Amygdala (tissue), 56 donors: Measurements from ENCODE around the gene TEX51.

Experiments
- DNase-seq, 56 donors: peaks; one replicate each; lab custom pipeline; 2025; lab: John Stamatoyannopoulos, UW

Gene TEX51

GRCh38 chr2:126898636-126899035 is at the start of gene TEX51:
TSS of gene TEX51 (plus strand) at chr2:126898890. CDS start at chr2:126898919, 29 bp downstream.
- no peak for DNase-seq

- DNase-seq, result no peak
These were observed 49.6 kb upstream of the TEX51 start for GRCh38 chr2:126849054-126849453.

GRCh38 chr2:126849486-126849885 is 49.2 kb upstream of the TEX51 start:
- no peak for DNase-seq

- no peak for DNase-seq
These were observed 48.6 kb upstream of the TEX51 start for GRCh38 chr2:126849991-126850535.

GRCh38 chr2:126850940-126851339 is 47.8 kb upstream of the TEX51 start:
- no peak for DNase-seq

- DNase-seq, result no peak
These were observed 46.9 kb upstream of the TEX51 start for GRCh38 chr2:126851756-126852155.

- DNase-seq, result no peak
These were observed 46.3 kb upstream of the TEX51 start for GRCh38 chr2:126852361-126852760.

- DNase-seq, result no peak
These were observed 43.1 kb upstream of the TEX51 start for GRCh38 chr2:126855606-126856005.

- no peak for DNase-seq
These were observed 42.3 kb upstream of the TEX51 start for GRCh38 chr2:126856403-126856802.

- no peak for DNase-seq
These were observed 41.2 kb upstream of the TEX51 start for GRCh38 chr2:126857502-126857901.

- no peak for DNase-seq
These were observed 40.7 kb upstream of the TEX51 start for GRCh38 chr2:126858013-126858412.

- DNase-seq, result no peak
These were observed 40.3 kb upstream of the TEX51 start for GRCh38 chr2:126858436-126858835.

- DNase-seq, result no peak
These were observed 39.7 kb upstream of the TEX51 start for GRCh38 chr2:126858991-126859390.

- DNase-seq, result no peak
These were observed 39.1 kb upstream of the TEX51 start for GRCh38 chr2:126859631-126860030.

GRCh38 chr2:126860385-126860784 is 38.3 kb upstream of the TEX51 start:
- no peak for DNase-seq

- no peak for DNase-seq
These were observed 36.0 kb upstream of the TEX51 start for GRCh38 chr2:126862730-126863129.

GRCh38 chr2:126863336-126864015 is 35.2 kb upstream of the TEX51 start:
- no peak for DNase-seq

GRCh38 chr2:126864861-126865260 is 33.8 kb upstream of the TEX51 start:
- no peak for DNase-seq

- no peak for DNase-seq
These were observed 32.2 kb upstream of the TEX51 start for GRCh38 chr2:126866451-126866850.

- DNase-seq, result no peak
These were observed 23.7 kb upstream of the TEX51 start for GRCh38 chr2:126874961-126875360.

- DNase-seq, result no peak
These were observed 22.1 kb upstream of the TEX51 start for GRCh38 chr2:126876631-126877030.

- DNase-seq, result no peak
These were observed 21.6 kb upstream of the TEX51 start for GRCh38 chr2:126877041-126877440.
